GM10266 (cell line): ENCODE data around the gene SENP3.

ENCODE experiments used
- DNase-seq: peaks from one replicate; pipeline ENCODE4 v3.0.0; 2012; ENCODE audit errors: extremely low spot score
- CTCF ChIP-seq: IDR thresholded peaks from 2 replicates; pipeline ENCODE4 v1.5.1; 2012; ENCODE audit warnings: mild to moderate bottlenecking, low read depth; ENCODE audit not compliant: control insufficient read depth, insufficient read depth; ENCODE audit errors: missing control alignments

Gene SENP3

GRCh38 chr17:7557147-7557764, 4.5 kb upstream of the SENP3 start:
- no peak for TF ChIP-seq CTCF
- DNase-seq: no peak

- TF ChIP-seq CTCF: no peak
- peak; percentile 66 for DNase-seq
Measured at GRCh38 chr17:7557775-7558543, 3.8 kb upstream of the SENP3 start.

GRCh38 chr17:7558544-7559319, 3.0 kb upstream of the SENP3 start, which contains the start of gene TNFSF13:
TNFSF13 (plus strand) TSS chr17:7558750; CDS start chr17:7559040, 290 bp downstream.
- DNase-seq: no peak
- no peak for TF ChIP-seq CTCF

GRCh38 chr17:7559320-7560171, 2.2 kb upstream of the SENP3 start:
- TF ChIP-seq CTCF: no peak
- DNase-seq: no peak

GRCh38 chr17:7560172-7561027, 1.3 kb upstream of the SENP3 start:
- peak; percentile 80 for DNase-seq
- peak; percentile 78 for TF ChIP-seq CTCF

GRCh38 chr17:7561028-7561575, 617 bp upstream of the SENP3 start:
- peak; percentile 91 for DNase-seq
- TF ChIP-seq CTCF: peak; percentile 92
